Testis (tissue), 2 donors: ENCODE measurements around the gene NFIB.

Experiments
- POLR2A ChIP-seq: fragments of 450-650 bp; IDR thresholded peaks from one replicate; pipeline ENCODE4 v1.6.1; 2017; ENCODE audit warnings: antibody characterized with exemption, mild to moderate bottlenecking, moderate library complexity
- TF ChIP-seq, protein P1 (sequence below), 3 experiments: fragments of 450-650 bp in 2 of 3; fragments of 200-600 bp in 1 of 3; sonication (generic) in 1 of 3; IDR thresholded peaks; one replicate each; pipeline ENCODE4 v1.5.1; 2016 to 2019; ENCODE audit warnings: antibody characterized with exemption in 3 of 3, mild to moderate bottlenecking in 2 of 3, moderate library complexity in 1 of 3

DNA sequence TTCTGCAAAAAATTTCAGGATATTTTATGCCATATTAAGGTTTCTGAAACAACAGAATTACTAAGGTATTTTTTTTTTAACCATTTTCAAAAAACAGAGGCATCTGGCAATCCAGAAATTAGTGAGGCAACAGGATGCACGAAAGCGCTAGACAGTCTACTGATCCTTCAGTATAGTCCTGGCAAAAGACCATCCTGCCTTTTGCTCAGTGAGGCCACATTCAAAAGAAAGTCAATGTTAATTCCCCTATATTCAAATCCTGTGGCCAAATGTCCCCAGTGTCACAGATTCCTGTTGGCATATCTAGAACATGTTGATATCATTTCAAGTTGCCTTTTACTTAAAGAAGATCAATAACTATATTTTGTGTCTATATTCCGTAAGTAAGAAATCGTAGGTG is 13.1 kb upstream of the NFIB start:
- TF ChIP-seq, protein P1, sequence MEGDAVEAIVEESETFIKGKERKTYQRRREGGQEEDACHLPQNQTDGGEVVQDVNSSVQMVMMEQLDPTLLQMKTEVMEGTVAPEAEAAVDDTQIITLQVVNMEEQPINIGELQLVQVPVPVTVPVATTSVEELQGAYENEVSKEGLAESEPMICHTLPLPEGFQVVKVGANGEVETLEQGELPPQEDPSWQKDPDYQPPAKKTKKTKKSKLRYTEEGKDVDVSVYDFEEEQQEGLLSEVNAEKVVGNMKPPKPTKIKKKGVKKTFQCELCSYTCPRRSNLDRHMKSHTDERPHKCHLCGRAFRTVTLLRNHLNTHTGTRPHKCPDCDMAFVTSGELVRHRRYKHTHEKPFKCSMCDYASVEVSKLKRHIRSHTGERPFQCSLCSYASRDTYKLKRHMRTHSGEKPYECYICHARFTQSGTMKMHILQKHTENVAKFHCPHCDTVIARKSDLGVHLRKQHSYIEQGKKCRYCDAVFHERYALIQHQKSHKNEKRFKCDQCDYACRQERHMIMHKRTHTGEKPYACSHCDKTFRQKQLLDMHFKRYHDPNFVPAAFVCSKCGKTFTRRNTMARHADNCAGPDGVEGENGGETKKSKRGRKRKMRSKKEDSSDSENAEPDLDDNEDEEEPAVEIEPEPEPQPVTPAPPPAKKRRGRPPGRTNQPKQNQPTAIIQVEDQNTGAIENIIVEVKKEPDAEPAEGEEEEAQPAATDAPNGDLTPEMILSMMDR (IDR thresholded peaks at IDR 0.05): no peak
- TF ChIP-seq POLR2A: no peak
